Measurements from ENCODE around the gene ERC1.
A peak's percentile ranks its signal among the peaks of the same experiment; 100 is the strongest.

ERC1 gene

DNA sequence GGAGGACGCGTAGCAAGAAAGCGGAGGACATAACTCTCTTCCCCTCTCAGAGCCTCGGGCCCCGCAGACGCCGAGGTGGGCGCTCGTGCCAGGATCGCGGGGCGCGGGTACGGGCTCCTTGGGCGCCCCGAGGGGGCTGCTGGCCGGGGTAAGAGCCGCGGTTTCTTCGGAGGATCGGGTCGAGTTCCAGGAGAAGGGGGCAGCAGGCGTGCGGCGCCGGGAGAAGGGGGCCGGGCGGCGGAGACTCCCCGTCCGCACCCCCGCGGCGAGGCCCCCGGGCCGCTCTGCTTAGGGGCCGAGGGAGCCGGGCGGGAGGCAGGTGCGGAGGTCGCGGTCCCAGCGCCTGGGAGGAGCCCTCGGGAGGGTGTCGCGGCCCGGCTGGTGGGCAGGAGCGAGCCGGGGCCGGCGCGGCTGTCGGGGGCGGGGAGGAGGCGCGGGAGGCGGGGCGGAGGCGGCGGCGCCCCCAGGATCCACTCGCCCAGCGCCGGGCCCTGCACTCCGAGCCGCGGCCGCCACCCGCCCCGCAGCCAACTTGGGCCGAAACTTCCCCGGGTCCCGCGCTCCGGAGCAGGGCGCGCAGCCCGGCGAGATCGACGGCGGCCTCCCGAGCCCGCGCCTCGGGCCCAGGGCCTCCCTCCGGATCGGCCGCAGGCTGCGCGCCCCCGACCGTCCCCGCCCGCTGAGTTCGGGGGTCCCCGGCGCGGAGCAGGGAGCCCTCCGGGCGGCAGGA is 539.0 kb downstream of the ERC1 start (continued):
- TF ChIP-seq GLIS1 (tag by site-specific recombination; IDR thresholded peaks at IDR 0.05) (peak; percentile 54), ZNF571 (tag by site-specific recombination; IDR thresholded peaks at IDR 0.05) (no peak), ZNF585B (tag by site-specific recombination; IDR thresholded peaks at IDR 0.05) (no peak), ZNF596 (tag by site-specific recombination; IDR thresholded peaks at IDR 0.05) (no peak), ZNF175 (tag by site-specific recombination; IDR thresholded peaks at IDR 0.05) (no peak), FEZF1 (tag by site-specific recombination; IDR thresholded peaks at IDR 0.05) (no peak), ZNF433 (tag by site-specific recombination; IDR thresholded peaks at IDR 0.05; ENCODE audit: low read depth) (no peak), GLIS2 (tag by site-specific recombination; IDR thresholded peaks at IDR 0.05) (peak; percentile 58; the same call in 1 of the 2 replicates), EGR2 (tag by site-specific recombination; IDR thresholded peaks at IDR 0.05; ENCODE audit: low read depth) (no peak), ZNF600 (tag by site-specific recombination; IDR thresholded peaks at IDR 0.05) (no peak), ZNF221 (tag by site-specific recombination; IDR thresholded peaks at IDR 0.05; ENCODE audit: borderline replicate concordance) (no peak), ZNF473 (tag by site-specific recombination; IDR thresholded peaks at IDR 0.05) (no peak), ZNF302 (tag by site-specific recombination; IDR thresholded peaks at IDR 0.05; ENCODE audit: low read depth) (no peak), KLF8 (tag by site-specific recombination; IDR thresholded peaks at IDR 0.05) (no peak), ZNF785 (tag by site-specific recombination; IDR thresholded peaks at IDR 0.05) (no peak), ZSCAN30 (tag by site-specific recombination; IDR thresholded peaks at IDR 0.05) (peak; percentile 14; the same call in 1 of the 2 replicates), ZFHX2 (tag by site-specific recombination; conservative IDR thresholded peaks at IDR 0.05) (peak; percentile 43; the same call in 1 of the 2 replicates), ZNF843 (tag by site-specific recombination; IDR thresholded peaks at IDR 0.05) (no peak), WT1 (tag by site-specific recombination; IDR thresholded peaks at IDR 0.05) (no peak), SP2 (tag by site-specific recombination; IDR thresholded peaks at IDR 0.05) (no peak), ZNF155 (tag by site-specific recombination; IDR thresholded peaks at IDR 0.05) (no peak), ZNF777 (tag by site-specific recombination; IDR thresholded peaks at IDR 0.05; ENCODE audit: borderline replicate concordance) (0 out of 2 replicates have a peak, but pooled peaks have one; percentile 35), ZNF391 (tag by site-specific recombination; IDR thresholded peaks at IDR 0.05; ENCODE audit: borderline replicate concordance, low read depth) (no peak)
- TF ChIP-seq, protein P1, sequence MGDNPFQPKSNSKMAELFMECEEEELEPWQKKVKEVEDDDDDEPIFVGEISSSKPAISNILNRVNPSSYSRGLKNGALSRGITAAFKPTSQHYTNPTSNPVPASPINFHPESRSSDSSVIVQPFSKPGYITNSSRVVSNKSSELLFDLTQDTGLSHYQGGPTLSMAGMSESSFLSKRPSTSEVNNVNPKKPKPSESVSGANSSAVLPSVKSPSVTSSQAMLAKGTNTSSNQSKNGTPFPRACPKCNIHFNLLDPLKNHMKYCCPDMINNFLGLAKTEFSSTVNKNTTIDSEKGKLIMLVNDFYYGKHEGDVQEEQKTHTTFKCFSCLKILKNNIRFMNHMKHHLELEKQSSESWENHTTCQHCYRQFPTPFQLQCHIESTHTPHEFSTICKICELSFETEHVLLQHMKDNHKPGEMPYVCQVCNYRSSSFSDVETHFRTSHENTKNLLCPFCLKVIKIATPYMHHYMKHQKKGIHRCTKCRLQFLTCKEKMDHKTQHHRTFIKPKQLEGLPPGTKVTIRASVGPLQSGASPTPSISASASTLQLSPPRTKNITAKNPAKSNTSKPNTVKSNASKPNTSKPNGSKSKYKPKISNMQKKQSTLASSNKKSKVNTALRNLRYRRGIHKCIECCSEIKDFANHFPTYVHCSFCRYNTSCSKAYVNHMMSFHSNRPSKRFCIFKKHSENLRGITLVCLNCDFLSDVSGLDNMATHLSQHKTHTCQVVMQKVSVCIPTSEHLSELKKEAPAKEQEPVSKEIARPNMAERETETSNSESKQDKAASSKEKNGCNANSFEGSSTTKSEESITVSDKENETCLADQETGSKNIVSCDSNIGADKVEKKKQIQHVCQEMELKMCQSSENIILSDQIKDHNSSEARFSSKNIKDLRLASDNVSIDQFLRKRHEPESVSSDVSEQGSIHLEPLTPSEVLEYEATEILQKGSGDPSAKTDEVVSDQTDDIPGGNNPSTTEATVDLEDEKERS (tag by site-specific recombination; IDR thresholded peaks at IDR 0.05) = no peak
- TF ChIP-seq, protein P2, sequence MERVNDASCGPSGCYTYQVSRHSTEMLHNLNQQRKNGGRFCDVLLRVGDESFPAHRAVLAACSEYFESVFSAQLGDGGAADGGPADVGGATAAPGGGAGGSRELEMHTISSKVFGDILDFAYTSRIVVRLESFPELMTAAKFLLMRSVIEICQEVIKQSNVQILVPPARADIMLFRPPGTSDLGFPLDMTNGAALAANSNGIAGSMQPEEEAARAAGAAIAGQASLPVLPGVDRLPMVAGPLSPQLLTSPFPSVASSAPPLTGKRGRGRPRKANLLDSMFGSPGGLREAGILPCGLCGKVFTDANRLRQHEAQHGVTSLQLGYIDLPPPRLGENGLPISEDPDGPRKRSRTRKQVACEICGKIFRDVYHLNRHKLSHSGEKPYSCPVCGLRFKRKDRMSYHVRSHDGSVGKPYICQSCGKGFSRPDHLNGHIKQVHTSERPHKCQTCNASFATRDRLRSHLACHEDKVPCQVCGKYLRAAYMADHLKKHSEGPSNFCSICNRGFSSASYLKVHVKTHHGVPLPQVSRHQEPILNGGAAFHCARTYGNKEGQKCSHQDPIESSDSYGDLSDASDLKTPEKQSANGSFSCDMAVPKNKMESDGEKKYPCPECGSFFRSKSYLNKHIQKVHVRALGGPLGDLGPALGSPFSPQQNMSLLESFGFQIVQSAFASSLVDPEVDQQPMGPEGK (tag by site-specific recombination; IDR thresholded peaks at IDR 0.05) = no peak
- TF ChIP-seq, protein P3, sequence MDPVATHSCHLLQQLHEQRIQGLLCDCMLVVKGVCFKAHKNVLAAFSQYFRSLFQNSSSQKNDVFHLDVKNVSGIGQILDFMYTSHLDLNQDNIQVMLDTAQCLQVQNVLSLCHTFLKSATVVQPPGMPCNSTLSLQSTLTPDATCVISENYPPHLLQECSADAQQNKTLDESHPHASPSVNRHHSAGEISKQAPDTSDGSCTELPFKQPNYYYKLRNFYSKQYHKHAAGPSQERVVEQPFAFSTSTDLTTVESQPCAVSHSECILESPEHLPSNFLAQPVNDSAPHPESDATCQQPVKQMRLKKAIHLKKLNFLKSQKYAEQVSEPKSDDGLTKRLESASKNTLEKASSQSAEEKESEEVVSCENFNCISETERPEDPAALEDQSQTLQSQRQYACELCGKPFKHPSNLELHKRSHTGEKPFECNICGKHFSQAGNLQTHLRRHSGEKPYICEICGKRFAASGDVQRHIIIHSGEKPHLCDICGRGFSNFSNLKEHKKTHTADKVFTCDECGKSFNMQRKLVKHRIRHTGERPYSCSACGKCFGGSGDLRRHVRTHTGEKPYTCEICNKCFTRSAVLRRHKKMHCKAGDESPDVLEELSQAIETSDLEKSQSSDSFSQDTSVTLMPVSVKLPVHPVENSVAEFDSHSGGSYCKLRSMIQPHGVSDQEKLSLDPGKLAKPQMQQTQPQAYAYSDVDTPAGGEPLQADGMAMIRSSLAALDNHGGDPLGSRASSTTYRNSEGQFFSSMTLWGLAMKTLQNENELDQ (tag by site-specific recombination; IDR thresholded peaks at IDR 0.05; ENCODE audit: low read depth) = no peak
- TF ChIP-seq, protein P4, sequence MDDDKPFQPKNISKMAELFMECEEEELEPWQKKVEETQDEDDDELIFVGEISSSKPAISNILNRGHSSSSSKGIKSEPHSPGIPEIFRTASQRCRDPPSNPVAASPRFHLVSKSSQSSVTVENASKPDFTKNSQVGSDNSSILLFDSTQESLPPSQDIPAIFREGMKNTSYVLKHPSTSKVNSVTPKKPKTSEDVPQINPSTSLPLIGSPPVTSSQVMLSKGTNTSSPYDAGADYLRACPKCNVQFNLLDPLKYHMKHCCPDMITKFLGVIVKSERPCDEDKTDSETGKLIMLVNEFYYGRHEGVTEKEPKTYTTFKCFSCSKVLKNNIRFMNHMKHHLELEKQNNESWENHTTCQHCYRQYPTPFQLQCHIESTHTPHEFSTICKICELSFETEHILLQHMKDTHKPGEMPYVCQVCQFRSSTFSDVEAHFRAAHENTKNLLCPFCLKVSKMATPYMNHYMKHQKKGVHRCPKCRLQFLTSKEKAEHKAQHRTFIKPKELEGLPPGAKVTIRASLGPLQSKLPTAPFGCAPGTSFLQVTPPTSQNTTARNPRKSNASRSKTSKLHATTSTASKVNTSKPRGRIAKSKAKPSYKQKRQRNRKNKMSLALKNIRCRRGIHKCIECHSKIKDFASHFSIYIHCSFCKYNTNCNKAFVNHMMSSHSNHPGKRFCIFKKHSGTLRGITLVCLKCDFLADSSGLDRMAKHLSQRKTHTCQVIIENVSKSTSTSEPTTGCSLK (tag by site-specific recombination; IDR thresholded peaks at IDR 0.05) = no peak
